ENCODE results near the gene ZNF496. TPM values are rescaled to one million over a fixed set of nuclear protein-coding genes. Genes with fewer than 3 reads are reported as not detected.

Gene ZNF496
- total and polyA plus RNA-seq, 2 donors from 2014 or later, result 6.3 to 27.0 TPM

DNA sequence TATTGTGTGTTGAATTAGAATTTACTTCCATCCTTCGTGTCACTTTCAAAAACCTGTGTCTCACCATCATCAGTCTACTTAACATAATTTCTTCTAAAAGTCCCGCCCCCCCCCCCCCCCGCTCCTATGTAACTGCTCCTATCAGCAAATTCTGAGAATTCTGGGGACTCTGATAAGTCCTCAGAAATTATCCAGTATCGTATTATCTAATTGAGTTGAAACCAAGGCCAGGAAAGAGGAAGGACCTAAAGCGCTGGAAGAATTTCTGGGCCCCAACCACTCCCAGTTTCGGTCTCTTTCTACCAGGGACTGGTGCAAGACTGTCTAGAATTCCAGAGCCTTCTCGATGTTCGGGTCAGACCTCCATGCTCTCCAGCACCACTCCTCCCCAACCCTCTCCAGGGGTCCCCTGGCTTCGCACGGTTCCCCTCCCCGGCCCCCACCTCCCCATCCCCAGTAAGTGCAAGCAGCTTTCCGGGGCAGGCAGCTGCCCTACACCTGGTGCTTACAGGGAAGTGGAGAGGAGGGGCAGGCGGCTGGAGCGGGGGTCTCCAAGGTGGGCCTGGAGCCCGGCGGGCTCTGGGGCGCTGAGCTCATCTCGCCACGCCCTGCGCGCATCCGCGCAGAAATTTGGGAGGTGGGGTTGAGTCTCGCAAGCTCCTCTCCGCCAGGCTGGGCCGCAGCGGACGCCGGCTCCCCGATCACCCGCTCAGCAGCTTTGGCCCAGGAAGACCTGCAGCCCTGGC lies 16.0 kb upstream of the ZNF496 start:
- Histone ChIP-seq H3K9me3 (ENCODE audit: control insufficient read depth in 2 of 3, insufficient read depth in 1 of 3, low read length in 3 of 3) (no peaks in the 10 kb centered on the region), H3K4me3 (ENCODE audit: low read length in 3 of 3) (no peak overlapping the region), H3K9ac (ENCODE audit: low read length in 3 of 3) (no peak overlapping the region), H3K36me3 (ENCODE audit: control insufficient read depth in 2 of 3, insufficient read depth in 3 of 3, low read length in 3 of 3) (no peaks in the 10 kb centered on the region), H3K4me1 (ENCODE audit: control insufficient read depth in 2 of 3, insufficient read depth in 2 of 3, low read depth in 1 of 3, low read length in 3 of 3) (no peaks in the 10 kb centered on the region), H3K27me3 (ENCODE audit: control insufficient read depth, insufficient read depth, low read length) (no peaks in the 10 kb centered on the region), H3K27ac (ENCODE audit: low read depth in 2 of 2, low read length in 2 of 2) (no peak overlapping the region)
- intact Hi-C loops (cut with DNase I), result no loop called here
- no peak for TF ChIP-seq CTCF (IDR thresholded peaks at IDR 0.05; ENCODE audit: borderline replicate concordance, extremely low read depth, insufficient read depth)
- FAIRE-seq, result no peak
- peak in 3 of 5 donors; percentile 21 to 43 (median 31) for DNase-seq

- H3K27ac ChIP-seq (ENCODE audit: low read depth in 2 of 2, low read length in 2 of 2), result no peak overlapping the region
- no peaks in the 10 kb centered on the region for H3K9me3 ChIP-seq (ENCODE audit: control insufficient read depth in 2 of 3, insufficient read depth in 1 of 3, low read length in 3 of 3)
- intact Hi-C loops (cut with DNase I), result no loop called here
- no peaks in the 10 kb centered on the region for H3K36me3 ChIP-seq (ENCODE audit: control insufficient read depth in 2 of 3, insufficient read depth in 3 of 3, low read length in 3 of 3)
- no peak overlapping the region for H3K9ac ChIP-seq (ENCODE audit: low read length in 3 of 3)
- no peaks in the 10 kb centered on the region for H3K27me3 ChIP-seq (ENCODE audit: control insufficient read depth, insufficient read depth, low read length)
- DNase-seq (no peak), FAIRE-seq (no peak)
- H3K4me1 ChIP-seq (ENCODE audit: control insufficient read depth in 2 of 3, insufficient read depth in 2 of 3, low read depth in 1 of 3, low read length in 3 of 3), result no peaks in the 10 kb centered on the region
- no peak for TF ChIP-seq CTCF (IDR thresholded peaks at IDR 0.05; ENCODE audit: borderline replicate concordance, extremely low read depth, insufficient read depth)
- no peak overlapping the region for H3K4me3 ChIP-seq (ENCODE audit: low read length in 3 of 3)
Measured at GRCh38 chr1:247345881-247346280, 14.2 kb upstream of the ZNF496 start.

GRCh38 chr1:247343801-247344200 lies 12.1 kb upstream of the ZNF496 start:
- TF ChIP-seq CTCF (IDR thresholded peaks at IDR 0.05; ENCODE audit: borderline replicate concordance, extremely low read depth, insufficient read depth), result no peak
- no peaks in the 10 kb centered on the region for H3K27me3 ChIP-seq (ENCODE audit: control insufficient read depth, insufficient read depth, low read length)
- no peak overlapping the region for H3K27ac ChIP-seq (ENCODE audit: low read depth in 2 of 2, low read length in 2 of 2)
- peaks cover 0 to 3% (median 2%) of the 10 kb centered on the region in 3 donors for H3K36me3 ChIP-seq (ENCODE audit: control insufficient read depth in 2 of 3, insufficient read depth in 3 of 3, low read length in 3 of 3)
- H3K4me1 ChIP-seq (ENCODE audit: control insufficient read depth in 2 of 3, insufficient read depth in 2 of 3, low read depth in 1 of 3, low read length in 3 of 3), result no peaks in the 10 kb centered on the region
- intact Hi-C loops (cut with DNase I), result no loop called here
- no peak for FAIRE-seq
- DNase-seq, result no peak
- no peak overlapping the region for H3K4me3 ChIP-seq (ENCODE audit: low read length in 3 of 3)
- no peak overlapping the region for H3K9ac ChIP-seq (ENCODE audit: low read length in 3 of 3)
- H3K9me3 ChIP-seq (ENCODE audit: control insufficient read depth in 2 of 3, insufficient read depth in 1 of 3, low read length in 3 of 3), result no peaks in the 10 kb centered on the region
